CD14-positive monocyte (primary cell): ENCODE results near the gene CDH23. TPM values are rescaled to one million over a fixed set of nuclear protein-coding genes. Genes with fewer than 3 reads are reported as not detected.

Experiments
- DNase-seq, 3 donors: peaks; one replicate each; pipeline ENCODE4 v3.0.0-alpha.2; 2011 to 2022
- H2AFZ ChIP-seq: 2 replicates; pipeline ENCODE4 v1.6.0; 2012; ENCODE audit warnings: mild to moderate bottlenecking, low read depth, low read length, inconsistent platforms; ENCODE audit not compliant: insufficient read depth, poor library complexity, severe bottlenecking
- H3K27ac ChIP-seq, 2 donors: 1 replicate in 1 of 2; 2 replicates in 1 of 2; pipeline ENCODE4 v1.5.1; 2012 to 2013; ENCODE audit warnings: low read length in 2 of 2, control low read depth in 1 of 2, inconsistent platforms in 1 of 2, low read depth in 1 of 2, mild to moderate bottlenecking in 1 of 2
- H3K27me3 ChIP-seq, 2 donors: one replicate each; pipeline versions ENCODE4 v1.6.0 to v1.6.1; 2011 to 2013; ENCODE audit warnings: low read length in 2 of 2; ENCODE audit not compliant: control insufficient read depth in 2 of 2, insufficient read depth in 2 of 2
- H3K36me3 ChIP-seq, 2 donors: replicated peaks in 1 of 2; 1 replicate in 1 of 2; 2 replicates in 1 of 2; pipeline versions ENCODE4 v1.5.1 to v1.6.1; 2012 to 2013; ENCODE audit warnings: low read length in 2 of 2, control low read depth in 1 of 2, inconsistent platforms in 1 of 2, mild to moderate bottlenecking in 1 of 2; ENCODE audit not compliant: insufficient read depth in 2 of 2, control insufficient read depth in 1 of 2
- H3K4me1 ChIP-seq, 2 donors: 1 replicate in 1 of 2; 2 replicates in 1 of 2; pipeline versions ENCODE4 v1.5.1 to v1.6.1; 2012 to 2013; ENCODE audit warnings: low read length in 2 of 2, control low read depth in 1 of 2, inconsistent platforms in 1 of 2, mild to moderate bottlenecking in 1 of 2, moderate library complexity in 1 of 2; ENCODE audit not compliant: insufficient read depth in 2 of 2, control insufficient read depth in 1 of 2
- H3K4me2 ChIP-seq: replicated peaks from 2 replicates; pipeline ENCODE3; 2012; ENCODE audit warnings: low read length, moderate library complexity, mild to moderate bottlenecking; ENCODE audit not compliant: poor library complexity, severe bottlenecking; ENCODE audit errors: extremely low read depth
- H3K4me3 ChIP-seq, 3 experiments: fragments of 200-600 bp in 1 of 3; sonication (generic) in 1 of 3; replicated peaks in 1 of 3; 1 replicate in 2 of 3; 2 replicates in 1 of 3; pipeline ENCODE4 v1.5.1; 2011 to 2013; ENCODE audit warnings: low read length in 3 of 3, mild to moderate bottlenecking in 3 of 3, control low read depth in 2 of 3, low read depth in 2 of 3, inconsistent platforms in 1 of 3, moderate library complexity in 1 of 3
- H3K79me2 ChIP-seq: 2 replicates; pipeline ENCODE4 v1.6.0; 2012; ENCODE audit warnings: mild to moderate bottlenecking, control low read depth, inconsistent platforms, low read length, moderate library complexity; ENCODE audit not compliant: insufficient read depth
- H3K9ac ChIP-seq: 2 replicates; pipeline ENCODE4 v1.6.0; 2017; ENCODE audit warnings: low read length, mild to moderate bottlenecking; ENCODE audit not compliant: insufficient read depth, poor library complexity, severe bottlenecking
- H3K9me3 ChIP-seq, 2 donors: replicated peaks in 1 of 2; 1 replicate in 1 of 2; 2 replicates in 1 of 2; pipeline versions ENCODE4 v1.5.1 to v1.6.1; 2012 to 2013; ENCODE audit warnings: low read length in 2 of 2, control low read depth in 1 of 2; ENCODE audit not compliant: control insufficient read depth in 1 of 2, insufficient read depth in 1 of 2
- H4K20me1 ChIP-seq: 2 replicates; pipeline ENCODE4 v1.6.0; 2012; ENCODE audit warnings: mild to moderate bottlenecking, low read length, control low read depth, moderate library complexity; ENCODE audit not compliant: insufficient read depth
- H3K27ac Mint-ChIP-seq, 7 donors: one replicate each; pipeline ENCODE4 v1.8.0; 2020; ENCODE audit warnings: mild to moderate bottlenecking in 7 of 7, mixed read lengths in 7 of 7, moderate library complexity in 6 of 7, inconsistent platforms in 2 of 7
- H3K27me3 Mint-ChIP-seq, 3 donors: one replicate each; pipeline ENCODE4 v1.8.0; 2021 to 2022; ENCODE audit warnings: low read depth in 3 of 3, mild to moderate bottlenecking in 3 of 3, mixed read lengths in 3 of 3, moderate library complexity in 3 of 3, inconsistent platforms in 1 of 3
- H3K36me3 Mint-ChIP-seq, 2 donors: one replicate each; pipeline ENCODE4 v1.8.0; 2020; ENCODE audit warnings: mixed read lengths in 2 of 2, inconsistent platforms in 1 of 2, mild to moderate bottlenecking in 1 of 2
- H3K4me1 Mint-ChIP-seq: one replicate; pipeline ENCODE4 v1.8.0; 2020; ENCODE audit warnings: mild to moderate bottlenecking, mixed read lengths
- H3K4me3 Mint-ChIP-seq, 2 donors: one replicate each; pipeline ENCODE4 v1.8.0; 2020; ENCODE audit warnings: mild to moderate bottlenecking in 2 of 2, mixed read lengths in 2 of 2, moderate library complexity in 1 of 2
- H3K9me3 Mint-ChIP-seq, 7 donors: one replicate each; pipeline ENCODE4 v1.8.0; 2020 to 2022; ENCODE audit warnings: mixed read lengths in 7 of 7, mild to moderate bottlenecking in 6 of 7, moderate library complexity in 6 of 7, inconsistent platforms in 2 of 7
- WGBS: methylation state at CpG from one replicate; pipeline ENCODE4 v1.1.5; 2013; ENCODE audit warnings: missing lambda C conversion rate; ENCODE audit not compliant: insufficient coverage; 5-methylcytosine and 5-hydroxymethylcytosine counted together
- intact Hi-C, 2 donors: fragments of 100-400 bp; cut with micrococcal nuclease; formaldehyde crosslinking; loops; one replicate each; pipeline versions ENCODE4 v1.15.0 to v1.15.1; 2023
- polyA plus RNA-seq, 3 donors: library from polyadenylated mRNA; depleted of rRNA in 1 of 3; unstranded in 2 of 3; stranded (reverse) in 1 of 3; fragments of 300-500 nt in 2 of 3; fragments of >200 nt in 1 of 3; fragmentation: Illumina TruSeq in 2 of 3; gene quantifications; 1 replicate in 2 of 3; 2 replicates in 1 of 3; pipeline ENCODE4 v1.2.3, GENCODE V29; 2012 to 2021
- TF ChIP-seq, protein P1 (sequence below): fragments of 200-600 bp; IDR thresholded peaks from one replicate; pipeline ENCODE4 v1.8.0; 2022; ENCODE audit warnings: antibody characterized with exemption, mild to moderate bottlenecking

Gene CDH23
- polyA plus RNA-seq, 3 donors: 8.2 to 36.2 (median 10.5) TPM

DNA sequence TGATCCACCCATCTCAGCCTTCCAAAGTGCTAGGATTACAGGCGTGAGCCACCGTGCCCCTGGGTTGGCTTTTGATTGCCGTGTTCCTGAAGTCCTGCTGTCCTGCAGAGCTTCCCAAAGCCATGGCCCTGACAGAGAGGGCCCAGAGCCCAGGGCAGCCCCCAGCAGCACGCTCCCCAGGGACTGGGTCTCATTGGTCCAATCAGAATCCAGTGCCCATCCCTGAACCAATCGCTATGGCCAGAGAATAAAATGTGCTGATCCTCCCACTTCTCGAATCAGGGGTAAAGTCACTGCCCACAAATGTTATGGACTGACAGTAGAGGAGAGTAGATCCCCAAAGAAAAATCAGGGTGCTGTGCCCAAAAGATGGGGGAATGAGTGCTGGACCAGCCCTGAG lies 327.8 kb downstream of the CDH23 start:
- no peak for DNase-seq
- H3K4me3 ChIP-seq: no peak overlapping the region
- peaks cover 57 to 82% of the 10 kb centered on the region in 2 donors for H3K4me1 ChIP-seq
- peaks cover 19% of the 10 kb centered on the region for H3K79me2 ChIP-seq
- H3K4me3 Mint-ChIP-seq: no peak overlapping the region
- peaks cover 0 to 3% (median 0%) of the 10 kb centered on the region in 7 donors for H3K9me3 Mint-ChIP-seq
- no peak overlapping the region for H3K9ac ChIP-seq
- WGBS: 100% methylated on average over 5 of the region's 6 CpGs
- H3K27ac Mint-ChIP-seq: peak overlapping the region in 2 of 7 donors; percentile 4 to 37
- peaks cover 96% of the 10 kb centered on the region for H3K4me1 Mint-ChIP-seq
- H2AFZ ChIP-seq: no peak overlapping the region
- peaks cover 0 to 4% (median 0%) of the 10 kb centered on the region in 3 donors for H3K27me3 Mint-ChIP-seq
- H3K27me3 ChIP-seq: no peaks in the 10 kb centered on the region
- intact Hi-C loops: no loop called here
- peaks cover 13% of the 10 kb centered on the region for H4K20me1 ChIP-seq
- no peaks in the 10 kb centered on the region for H3K36me3 ChIP-seq
- peak overlapping the region in 1 of 2 donors; percentile 94 for H3K27ac ChIP-seq
- H3K36me3 Mint-ChIP-seq: peaks cover 20 to 30% of the 10 kb centered on the region in 2 donors
- H3K9me3 ChIP-seq: no peaks in the 10 kb centered on the region
- TF ChIP-seq, protein P1, sequence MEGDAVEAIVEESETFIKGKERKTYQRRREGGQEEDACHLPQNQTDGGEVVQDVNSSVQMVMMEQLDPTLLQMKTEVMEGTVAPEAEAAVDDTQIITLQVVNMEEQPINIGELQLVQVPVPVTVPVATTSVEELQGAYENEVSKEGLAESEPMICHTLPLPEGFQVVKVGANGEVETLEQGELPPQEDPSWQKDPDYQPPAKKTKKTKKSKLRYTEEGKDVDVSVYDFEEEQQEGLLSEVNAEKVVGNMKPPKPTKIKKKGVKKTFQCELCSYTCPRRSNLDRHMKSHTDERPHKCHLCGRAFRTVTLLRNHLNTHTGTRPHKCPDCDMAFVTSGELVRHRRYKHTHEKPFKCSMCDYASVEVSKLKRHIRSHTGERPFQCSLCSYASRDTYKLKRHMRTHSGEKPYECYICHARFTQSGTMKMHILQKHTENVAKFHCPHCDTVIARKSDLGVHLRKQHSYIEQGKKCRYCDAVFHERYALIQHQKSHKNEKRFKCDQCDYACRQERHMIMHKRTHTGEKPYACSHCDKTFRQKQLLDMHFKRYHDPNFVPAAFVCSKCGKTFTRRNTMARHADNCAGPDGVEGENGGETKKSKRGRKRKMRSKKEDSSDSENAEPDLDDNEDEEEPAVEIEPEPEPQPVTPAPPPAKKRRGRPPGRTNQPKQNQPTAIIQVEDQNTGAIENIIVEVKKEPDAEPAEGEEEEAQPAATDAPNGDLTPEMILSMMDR: no peak
- no peak overlapping the region for H3K4me2 ChIP-seq

GRCh38 chr10:71725249-71725648 lies 328.5 kb downstream of the CDH23 start:
- Mint-ChIP-seq H3K27ac (peak overlapping the region in 1 of 7 donors; percentile 11), H3K27me3 (peaks cover 0 to 4% (median 0%) of the 10 kb centered on the region in 3 donors), H3K9me3 (peaks cover 0 to 3% (median 0%) of the 10 kb centered on the region in 7 donors), H3K36me3 (peaks cover 20 to 30% of the 10 kb centered on the region in 2 donors), H3K4me1 (peaks cover 95% of the 10 kb centered on the region), H3K4me3 (no peak overlapping the region)
- H3K79me2 ChIP-seq: peaks cover 21% of the 10 kb centered on the region
- H3K4me1 ChIP-seq: peaks cover 59 to 82% of the 10 kb centered on the region in 2 donors
- H3K9me3 ChIP-seq: no peaks in the 10 kb centered on the region
- peak overlapping the region in 1 of 3 experiments; percentile 54 for H3K4me3 ChIP-seq
- peak overlapping the region; percentile 51 for H3K4me2 ChIP-seq
- H3K36me3 ChIP-seq: no peaks in the 10 kb centered on the region
- no peaks in the 10 kb centered on the region for H3K27me3 ChIP-seq
- peak overlapping the region in 1 of 2 donors; percentile 94 for H3K27ac ChIP-seq
- peak overlapping the region; percentile 15 for H3K9ac ChIP-seq
- peaks cover 6% of the 10 kb centered on the region for H4K20me1 ChIP-seq
- no peak overlapping the region for H2AFZ ChIP-seq
- TF ChIP-seq, protein P1: no peak
- intact Hi-C loops: loop anchor here in 1 of 2 donors (5.0 kb wide), 2 partner anchors 42 to 87 kb away; no protein-coding TSS in a partner anchor
- WGBS: 94% methylated on average over 14 of the region's 14 CpGs
- DNase-seq: no peak
